NB4 (cell line): ENCODE data around the gene C13orf46.

Experiments used
- MYC ChIP-seq: IDR thresholded peaks from 2 replicates; pipeline ENCODE4 v1.6.1; 2011; ENCODE audit warnings: low read depth, low read length
- POLR2A ChIP-seq: IDR thresholded peaks from 2 replicates; pipeline ENCODE4 v1.6.1; 2011; ENCODE audit warnings: mild to moderate bottlenecking; ENCODE audit not compliant: insufficient read length; ENCODE audit errors: extremely low read depth
- TF ChIP-seq, protein P1 (sequence below): IDR thresholded peaks from one replicate; pipeline ENCODE4 v1.5.1; 2012; ENCODE audit warnings: low read depth, low read length
- TF ChIP-seq, protein P2 (sequence below): IDR thresholded peaks from 2 replicates; pipeline ENCODE4 v1.6.1; 2011; ENCODE audit warnings: low read depth, low read length

GRCh38 chr13:113934576-113934975, 39.3 kb downstream of the C13orf46 start:
- TF ChIP-seq, protein P1, sequence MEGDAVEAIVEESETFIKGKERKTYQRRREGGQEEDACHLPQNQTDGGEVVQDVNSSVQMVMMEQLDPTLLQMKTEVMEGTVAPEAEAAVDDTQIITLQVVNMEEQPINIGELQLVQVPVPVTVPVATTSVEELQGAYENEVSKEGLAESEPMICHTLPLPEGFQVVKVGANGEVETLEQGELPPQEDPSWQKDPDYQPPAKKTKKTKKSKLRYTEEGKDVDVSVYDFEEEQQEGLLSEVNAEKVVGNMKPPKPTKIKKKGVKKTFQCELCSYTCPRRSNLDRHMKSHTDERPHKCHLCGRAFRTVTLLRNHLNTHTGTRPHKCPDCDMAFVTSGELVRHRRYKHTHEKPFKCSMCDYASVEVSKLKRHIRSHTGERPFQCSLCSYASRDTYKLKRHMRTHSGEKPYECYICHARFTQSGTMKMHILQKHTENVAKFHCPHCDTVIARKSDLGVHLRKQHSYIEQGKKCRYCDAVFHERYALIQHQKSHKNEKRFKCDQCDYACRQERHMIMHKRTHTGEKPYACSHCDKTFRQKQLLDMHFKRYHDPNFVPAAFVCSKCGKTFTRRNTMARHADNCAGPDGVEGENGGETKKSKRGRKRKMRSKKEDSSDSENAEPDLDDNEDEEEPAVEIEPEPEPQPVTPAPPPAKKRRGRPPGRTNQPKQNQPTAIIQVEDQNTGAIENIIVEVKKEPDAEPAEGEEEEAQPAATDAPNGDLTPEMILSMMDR: no peak
- TF ChIP-seq POLR2A (no peak), MYC (no peak)
- TF ChIP-seq, protein P2, sequence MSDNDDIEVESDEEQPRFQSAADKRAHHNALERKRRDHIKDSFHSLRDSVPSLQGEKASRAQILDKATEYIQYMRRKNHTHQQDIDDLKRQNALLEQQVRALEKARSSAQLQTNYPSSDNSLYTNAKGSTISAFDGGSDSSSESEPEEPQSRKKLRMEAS: no peak
